Mesothelial cell of epicardium (in vitro differentiated cells): ENCODE data around the gene RELT. TPM values are rescaled to one million over a fixed set of nuclear protein-coding genes. Genes with fewer than 3 reads are reported as not detected.

Experiments
- DNase-seq, 2 experiments: peaks; one replicate each; pipeline ENCODE4 v3.0.0; 2021; ENCODE audit warnings: low spot score in 2 of 2; ENCODE audit not compliant: unreplicated experiment in 2 of 2
- H3K27ac Mint-ChIP-seq: 2 replicates; pipeline ENCODE4 v1.8.0; 2021; ENCODE audit warnings: mixed read lengths
- H3K27me3 Mint-ChIP-seq: 2 replicates; pipeline ENCODE4 v1.8.0; 2021; ENCODE audit warnings: low read depth, mixed read lengths
- H3K36me3 Mint-ChIP-seq: 2 replicates; pipeline ENCODE4 v1.8.0; 2021; ENCODE audit warnings: mixed read lengths
- H3K4me1 Mint-ChIP-seq: 2 replicates; pipeline ENCODE4 v1.8.0; 2021; ENCODE audit warnings: mixed read lengths
- H3K4me3 Mint-ChIP-seq: 2 replicates; pipeline ENCODE4 v1.8.0; 2021; ENCODE audit warnings: mild to moderate bottlenecking, moderate library complexity, mixed read lengths
- H3K9me3 Mint-ChIP-seq: 2 replicates; pipeline ENCODE4 v1.8.0; 2021; ENCODE audit warnings: mixed read lengths
- CTCF ChIP-seq: fragments of 200-600 bp; sonication (generic); IDR thresholded peaks from one replicate; pipeline ENCODE4 v1.5.0; 2021; ENCODE audit warnings: antibody characterized with exemption; ENCODE audit not compliant: unreplicated experiment
- total RNA-seq: library from RNA; stranded (reverse); gene quantifications from 3 replicates; pipeline ENCODE4 v1.2.1, GENCODE V29; 2021

RELT gene
- total RNA-seq, 1 donor from 2014 or later = 5.1 TPM

GRCh38 chr11:73337846-73338245 is 38.4 kb upstream of the RELT start:
- Mint-ChIP-seq H3K4me3 (no peak overlapping the region), H3K4me1 (peaks cover 33% of the 10 kb centered on the region), H3K36me3 (peaks cover 3% of the 10 kb centered on the region), H3K27me3 (no peaks in the 10 kb centered on the region), H3K27ac (no peak overlapping the region), H3K9me3 (no peaks in the 10 kb centered on the region)
- no peak for TF ChIP-seq CTCF
- no peak for DNase-seq

- no peak overlapping the region for H3K4me3 Mint-ChIP-seq
- no peaks in the 10 kb centered on the region for H3K9me3 Mint-ChIP-seq
- H3K4me1 Mint-ChIP-seq = peaks cover 29% of the 10 kb centered on the region
- no peak overlapping the region for H3K27ac Mint-ChIP-seq
- no peaks in the 10 kb centered on the region for H3K27me3 Mint-ChIP-seq
- peaks cover 3% of the 10 kb centered on the region for H3K36me3 Mint-ChIP-seq
- no peak for DNase-seq
- no peak for TF ChIP-seq CTCF
Observed at GRCh38 chr11:73338279-73338678, 37.9 kb upstream of the RELT start.

- Mint-ChIP-seq H3K36me3 (peaks cover 3% of the 10 kb centered on the region), H3K4me1 (peaks cover 17% of the 10 kb centered on the region), H3K27ac (no peak overlapping the region), H3K4me3 (no peak overlapping the region), H3K9me3 (no peaks in the 10 kb centered on the region), H3K27me3 (no peaks in the 10 kb centered on the region)
- DNase-seq = no peak
- TF ChIP-seq CTCF = no peak
Observed at GRCh38 chr11:73340164-73340563, 36.0 kb upstream of the RELT start.

GRCh38 chr11:73342633-73343032 is 33.6 kb upstream of the RELT start:
- peak overlapping the region; percentile 73 for H3K27ac Mint-ChIP-seq
- H3K4me3 Mint-ChIP-seq = peak overlapping the region; percentile 74
- no peak for TF ChIP-seq CTCF
- H3K9me3 Mint-ChIP-seq = no peaks in the 10 kb centered on the region
- H3K4me1 Mint-ChIP-seq = peaks cover 12% of the 10 kb centered on the region
- H3K27me3 Mint-ChIP-seq = no peaks in the 10 kb centered on the region
- DNase-seq = no peak
- peaks cover 7% of the 10 kb centered on the region for H3K36me3 Mint-ChIP-seq

- no peak for TF ChIP-seq CTCF
- peaks cover 12% of the 10 kb centered on the region for H3K4me1 Mint-ChIP-seq
- H3K27me3 Mint-ChIP-seq = no peaks in the 10 kb centered on the region
- peaks cover 4% of the 10 kb centered on the region for H3K36me3 Mint-ChIP-seq
- DNase-seq = no peak
- H3K4me3 Mint-ChIP-seq = peak overlapping the region; percentile 55
- H3K27ac Mint-ChIP-seq = no peak overlapping the region
- H3K9me3 Mint-ChIP-seq = no peaks in the 10 kb centered on the region
Observed at GRCh38 chr11:73343076-73343873, 32.9 kb upstream of the RELT start.
